Panc1 (cell line): ENCODE data around the gene ST3GAL4. TPM values are rescaled to one million over a fixed set of nuclear protein-coding genes. Genes with fewer than 3 reads are reported as not detected.
"Not testable (repeated sequence)": the region's sequence is repeated elsewhere in the genome, so short reads cannot be mapped to it uniquely, and the experiment has no call there.

ENCODE experiments used
- ATAC-seq: fragments of 200-7000 bp; cut with Tn5 transposase; 2 replicates; pipeline ENCODE4 v1.9.1; 2020; ENCODE audit warnings: mild to moderate bottlenecking, moderate library complexity
- BruUV-seq: library from RNA; stranded (reverse); fragments of 400-500 nt; replicated peaks from 2 replicates; lab custom pipeline; 2021; lab: Mats Ljungman, UMichigan
- CTCF ChIA-PET: fragments of 300-600 bp; sonication (Branson Sonifier 250); formaldehyde crosslinking; loops from one replicate; lab custom pipeline; 2022; ENCODE audit warnings: antibody characterized with exemption; lab: Charles Lee
- POLR2A ChIA-PET: fragments of 300-600 bp; sonication (Branson Sonifier 250); formaldehyde crosslinking; loops from one replicate; lab custom pipeline; 2022; ENCODE audit warnings: antibody characterized with exemption; lab: Charles Lee
- DNase-seq: peaks from one replicate; pipeline ENCODE4 v3.0.0-alpha.2; 2010; ENCODE audit warnings: low read depth, low spot score
- H3K27ac ChIP-seq: 2 replicates; pipeline ENCODE4 v1.5.1; 2011; ENCODE audit warnings: mild to moderate bottlenecking, low read length, inconsistent platforms
- H3K27me3 ChIP-seq: fragments of 200-500 bp; sonication (Bioruptor generic); 2 replicates; pipeline ENCODE4 v1.6.0; 2014; ENCODE audit warnings: low read length, inconsistent platforms; ENCODE audit not compliant: control insufficient read depth, insufficient read depth
- H3K36me3 ChIP-seq: fragments of 200-500 bp; sonication (Bioruptor generic); 2 replicates; pipeline ENCODE4 v1.5.1; 2014; ENCODE audit warnings: inconsistent platforms, mild to moderate bottlenecking, low read length, moderate library complexity; ENCODE audit not compliant: control insufficient read depth, insufficient read depth
- H3K4me1 ChIP-seq: 2 replicates; pipeline ENCODE4 v1.5.1; 2011; ENCODE audit warnings: inconsistent platforms, mild to moderate bottlenecking, low read length, moderate library complexity; ENCODE audit not compliant: control insufficient read depth, insufficient read depth
- H3K4me3 ChIP-seq, 2 experiments: 2 replicates each; pipeline ENCODE4 v1.5.1; 2011 to 2012; ENCODE audit warnings: low read depth in 2 of 2, low read length in 2 of 2, mild to moderate bottlenecking in 2 of 2, inconsistent platforms in 1 of 2, moderate library complexity in 1 of 2
- H3K9me3 ChIP-seq: fragments of 200-500 bp; sonication (Bioruptor generic); 2 replicates; pipeline ENCODE4 v1.5.1; 2014; ENCODE audit warnings: low read depth, mild to moderate bottlenecking, inconsistent platforms, low read length, moderate library complexity; ENCODE audit not compliant: control insufficient read depth, insufficient read depth
- TCF7L2 ChIP-seq: IDR thresholded peaks from 2 replicates; pipeline ENCODE4 v1.6.1; 2011; ENCODE audit warnings: mild to moderate bottlenecking, low read depth, low read length, inconsistent platforms
- in situ Hi-C: cut with HindIII; loops from 2 replicates; pipeline ENCODE4 v1.10.0; 2016; ENCODE audit warnings: low sequenced_read_pairs, low pct_unique_long_range_greater_than_20kb
- intact Hi-C: fragments of 100-400 bp; cut with micrococcal nuclease; formaldehyde crosslinking; loops from one replicate; pipeline ENCODE4 v1.10.0; 2022; ENCODE audit not compliant: unreplicated experiment
- total RNA-seq: library from RNA; stranded (reverse); gene quantifications from one replicate; pipeline ENCODE4 v1.2.1, GENCODE V29; 2021; ENCODE audit not compliant: unreplicated experiment
- TF ChIP-seq, protein P1 (sequence below): fragments of 450-650 bp; IDR thresholded peaks from 2 replicates; pipeline ENCODE4 v1.5.1; 2017; ENCODE audit warnings: mild to moderate bottlenecking
- TF ChIP-seq, protein P2 (sequence below), 2 experiments: IDR thresholded peaks; 2 replicates each; pipeline ENCODE4 v1.6.1; 2011 to 2012; ENCODE audit warnings: low read depth in 2 of 2, control low read depth in 1 of 2, low read length in 1 of 2, mild to moderate bottlenecking in 1 of 2, moderate library complexity in 1 of 2; ENCODE audit not compliant: insufficient read depth in 1 of 2

Gene ST3GAL4
- total RNA-seq, 1 experiment from 2014 or later: 56.6 TPM

GRCh38 chr11:126373389-126374066 is 18.0 kb downstream of the ST3GAL4 start:
- H3K9me3 ChIP-seq, H3K27me3 ChIP-seq, in situ Hi-C loops, BruUV-seq, intact Hi-C loops, H3K4me3 ChIP-seq, DNase-seq, H3K36me3 ChIP-seq, CTCF ChIA-PET: not testable (repeated sequence)
- peaks cover 19% of the 10 kb centered on the region for H3K4me1 ChIP-seq
- POLR2A ChIA-PET: interaction anchor here (0.6 to 0.7 kb wide), 3 partner anchors 10 to 51 kb away, joined by 3 to 11 read pairs (median 6); no protein-coding TSS in a partner anchor
- peak; percentile 82 for ATAC-seq
- peak overlapping the region; percentile 65 for H3K27ac ChIP-seq

- in situ Hi-C loops, H3K36me3 ChIP-seq, CTCF ChIA-PET, H3K4me3 ChIP-seq, H3K27ac ChIP-seq, intact Hi-C loops, BruUV-seq, H3K9me3 ChIP-seq, H3K27me3 ChIP-seq, DNase-seq: not testable (repeated sequence)
- POLR2A ChIA-PET: interaction anchor here (0.7 kb wide), 1 partner anchor 28 kb away, joined by 6 read pairs; no protein-coding TSS in a partner anchor
- peaks cover 13% of the 10 kb centered on the region for H3K4me1 ChIP-seq
- ATAC-seq: peak; percentile 15; the same call in 1 of the 2 replicates
Observed at GRCh38 chr11:126374562-126375300, 19.2 kb downstream of the ST3GAL4 start.

- in situ Hi-C loops: no loop called here
- Histone ChIP-seq H3K36me3 (no peaks in the 10 kb centered on the region), H3K4me3 (no peak overlapping the region), H3K9me3 (no peaks in the 10 kb centered on the region), H3K27me3 (no peaks in the 10 kb centered on the region), H3K4me1 (peaks cover 13% of the 10 kb centered on the region), H3K27ac (no peak overlapping the region)
- intact Hi-C loops: no loop called here
- ATAC-seq (no peak), DNase-seq (no peak)
- ChIA-PET CTCF (no interaction called here), POLR2A (no interaction called here)
- no TSS peak for BruUV-seq
- TF ChIP-seq TCF7L2: no peak
- TF ChIP-seq, protein P1, sequence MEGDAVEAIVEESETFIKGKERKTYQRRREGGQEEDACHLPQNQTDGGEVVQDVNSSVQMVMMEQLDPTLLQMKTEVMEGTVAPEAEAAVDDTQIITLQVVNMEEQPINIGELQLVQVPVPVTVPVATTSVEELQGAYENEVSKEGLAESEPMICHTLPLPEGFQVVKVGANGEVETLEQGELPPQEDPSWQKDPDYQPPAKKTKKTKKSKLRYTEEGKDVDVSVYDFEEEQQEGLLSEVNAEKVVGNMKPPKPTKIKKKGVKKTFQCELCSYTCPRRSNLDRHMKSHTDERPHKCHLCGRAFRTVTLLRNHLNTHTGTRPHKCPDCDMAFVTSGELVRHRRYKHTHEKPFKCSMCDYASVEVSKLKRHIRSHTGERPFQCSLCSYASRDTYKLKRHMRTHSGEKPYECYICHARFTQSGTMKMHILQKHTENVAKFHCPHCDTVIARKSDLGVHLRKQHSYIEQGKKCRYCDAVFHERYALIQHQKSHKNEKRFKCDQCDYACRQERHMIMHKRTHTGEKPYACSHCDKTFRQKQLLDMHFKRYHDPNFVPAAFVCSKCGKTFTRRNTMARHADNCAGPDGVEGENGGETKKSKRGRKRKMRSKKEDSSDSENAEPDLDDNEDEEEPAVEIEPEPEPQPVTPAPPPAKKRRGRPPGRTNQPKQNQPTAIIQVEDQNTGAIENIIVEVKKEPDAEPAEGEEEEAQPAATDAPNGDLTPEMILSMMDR: no peak
- TF ChIP-seq, protein P2, sequence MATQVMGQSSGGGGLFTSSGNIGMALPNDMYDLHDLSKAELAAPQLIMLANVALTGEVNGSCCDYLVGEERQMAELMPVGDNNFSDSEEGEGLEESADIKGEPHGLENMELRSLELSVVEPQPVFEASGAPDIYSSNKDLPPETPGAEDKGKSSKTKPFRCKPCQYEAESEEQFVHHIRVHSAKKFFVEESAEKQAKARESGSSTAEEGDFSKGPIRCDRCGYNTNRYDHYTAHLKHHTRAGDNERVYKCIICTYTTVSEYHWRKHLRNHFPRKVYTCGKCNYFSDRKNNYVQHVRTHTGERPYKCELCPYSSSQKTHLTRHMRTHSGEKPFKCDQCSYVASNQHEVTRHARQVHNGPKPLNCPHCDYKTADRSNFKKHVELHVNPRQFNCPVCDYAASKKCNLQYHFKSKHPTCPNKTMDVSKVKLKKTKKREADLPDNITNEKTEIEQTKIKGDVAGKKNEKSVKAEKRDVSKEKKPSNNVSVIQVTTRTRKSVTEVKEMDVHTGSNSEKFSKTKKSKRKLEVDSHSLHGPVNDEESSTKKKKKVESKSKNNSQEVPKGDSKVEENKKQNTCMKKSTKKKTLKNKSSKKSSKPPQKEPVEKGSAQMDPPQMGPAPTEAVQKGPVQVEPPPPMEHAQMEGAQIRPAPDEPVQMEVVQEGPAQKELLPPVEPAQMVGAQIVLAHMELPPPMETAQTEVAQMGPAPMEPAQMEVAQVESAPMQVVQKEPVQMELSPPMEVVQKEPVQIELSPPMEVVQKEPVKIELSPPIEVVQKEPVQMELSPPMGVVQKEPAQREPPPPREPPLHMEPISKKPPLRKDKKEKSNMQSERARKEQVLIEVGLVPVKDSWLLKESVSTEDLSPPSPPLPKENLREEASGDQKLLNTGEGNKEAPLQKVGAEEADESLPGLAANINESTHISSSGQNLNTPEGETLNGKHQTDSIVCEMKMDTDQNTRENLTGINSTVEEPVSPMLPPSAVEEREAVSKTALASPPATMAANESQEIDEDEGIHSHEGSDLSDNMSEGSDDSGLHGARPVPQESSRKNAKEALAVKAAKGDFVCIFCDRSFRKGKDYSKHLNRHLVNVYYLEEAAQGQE (IDR thresholded peaks at IDR 0.05; ENCODE audit: insufficient read depth in 1 of 2, low read depth in 2 of 2, low read length in 1 of 2): no peak
Observed at GRCh38 chr11:126375726-126376125, 20.2 kb downstream of the ST3GAL4 start.
